Testis (tissue), 2 donors: ENCODE data around the gene CDK13.

ENCODE experiments used
- POLR2A ChIP-seq: fragments of 450-650 bp; IDR thresholded peaks from one replicate; pipeline ENCODE4 v1.6.1; 2017; ENCODE audit warnings: antibody characterized with exemption, mild to moderate bottlenecking, moderate library complexity
- TF ChIP-seq, protein P1 (sequence below), 3 experiments: fragments of 450-650 bp in 2 of 3; fragments of 200-600 bp in 1 of 3; sonication (generic) in 1 of 3; IDR thresholded peaks; one replicate each; pipeline ENCODE4 v1.5.1; 2016 to 2019; ENCODE audit warnings: antibody characterized with exemption in 3 of 3, mild to moderate bottlenecking in 2 of 3, moderate library complexity in 1 of 3

DNA sequence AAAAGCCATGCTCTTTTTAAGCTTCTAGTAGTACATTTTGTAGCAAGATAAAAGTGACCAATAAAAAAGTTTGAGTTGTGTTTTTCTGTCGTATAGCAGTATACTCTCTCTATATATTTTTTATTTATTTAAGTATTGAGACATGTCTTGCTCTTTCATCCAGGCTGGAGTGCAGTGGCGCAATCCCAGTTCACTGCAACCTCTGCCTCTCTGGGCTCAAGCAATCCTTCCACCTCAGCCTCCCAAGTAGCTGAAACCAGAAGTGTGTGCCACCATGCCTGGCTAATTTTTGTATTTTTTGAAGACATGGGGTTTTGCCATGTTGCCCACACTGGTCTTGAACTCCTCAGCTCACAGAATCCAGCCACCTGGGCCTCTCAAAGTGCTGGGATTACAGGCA, 187.5 kb downstream of the CDK13 start:
- TF ChIP-seq, protein P1, sequence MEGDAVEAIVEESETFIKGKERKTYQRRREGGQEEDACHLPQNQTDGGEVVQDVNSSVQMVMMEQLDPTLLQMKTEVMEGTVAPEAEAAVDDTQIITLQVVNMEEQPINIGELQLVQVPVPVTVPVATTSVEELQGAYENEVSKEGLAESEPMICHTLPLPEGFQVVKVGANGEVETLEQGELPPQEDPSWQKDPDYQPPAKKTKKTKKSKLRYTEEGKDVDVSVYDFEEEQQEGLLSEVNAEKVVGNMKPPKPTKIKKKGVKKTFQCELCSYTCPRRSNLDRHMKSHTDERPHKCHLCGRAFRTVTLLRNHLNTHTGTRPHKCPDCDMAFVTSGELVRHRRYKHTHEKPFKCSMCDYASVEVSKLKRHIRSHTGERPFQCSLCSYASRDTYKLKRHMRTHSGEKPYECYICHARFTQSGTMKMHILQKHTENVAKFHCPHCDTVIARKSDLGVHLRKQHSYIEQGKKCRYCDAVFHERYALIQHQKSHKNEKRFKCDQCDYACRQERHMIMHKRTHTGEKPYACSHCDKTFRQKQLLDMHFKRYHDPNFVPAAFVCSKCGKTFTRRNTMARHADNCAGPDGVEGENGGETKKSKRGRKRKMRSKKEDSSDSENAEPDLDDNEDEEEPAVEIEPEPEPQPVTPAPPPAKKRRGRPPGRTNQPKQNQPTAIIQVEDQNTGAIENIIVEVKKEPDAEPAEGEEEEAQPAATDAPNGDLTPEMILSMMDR (IDR thresholded peaks at IDR 0.05): no peak
- no peak for TF ChIP-seq POLR2A
